Forelimb muscle (tissue), 1 donor: ENCODE results near the gene ZC3HAV1. TPM values are rescaled to one million over a fixed set of nuclear protein-coding genes. Genes with fewer than 3 reads are reported as not detected.
"Not testable (repeated sequence)": the region's sequence is repeated elsewhere in the genome, so short reads cannot be mapped to it uniquely, and the experiment has no call there.

ENCODE experiments used
- DNase-seq: peaks from one replicate; pipeline ENCODE4 v3.0.0-alpha.2; 2013; ENCODE audit warnings: low read depth
- polyA plus RNA-seq: library from polyadenylated mRNA; unstranded; fragments of 120-200 nt; gene quantifications from one replicate; pipeline ENCODE4 v1.2.1, GENCODE V29; 2013; ENCODE audit not compliant: insufficient read length

Gene ZC3HAV1
- polyA plus RNA-seq, 1 donor, result 9.7 TPM

DNA sequence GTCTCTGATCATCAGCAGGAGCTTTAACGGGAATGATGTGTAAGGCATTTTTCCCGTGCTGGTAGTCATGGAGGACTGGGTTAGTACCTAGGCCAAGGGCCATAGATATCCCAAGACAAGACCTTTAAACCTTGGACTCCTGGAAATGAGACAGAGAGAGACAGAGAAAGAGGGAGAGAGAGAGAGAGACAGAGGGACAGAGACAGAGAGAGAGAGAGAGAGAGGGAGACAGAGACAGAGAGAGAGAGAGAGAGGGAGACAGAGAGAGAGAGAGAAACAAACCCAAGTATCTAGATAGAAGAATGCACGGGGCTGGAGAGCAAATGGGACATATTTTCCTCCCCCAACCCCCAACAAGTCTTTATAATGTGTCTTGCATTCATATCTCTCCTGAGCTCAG, 22.3 kb downstream of the ZC3HAV1 start:
- no peak for DNase-seq

DNA sequence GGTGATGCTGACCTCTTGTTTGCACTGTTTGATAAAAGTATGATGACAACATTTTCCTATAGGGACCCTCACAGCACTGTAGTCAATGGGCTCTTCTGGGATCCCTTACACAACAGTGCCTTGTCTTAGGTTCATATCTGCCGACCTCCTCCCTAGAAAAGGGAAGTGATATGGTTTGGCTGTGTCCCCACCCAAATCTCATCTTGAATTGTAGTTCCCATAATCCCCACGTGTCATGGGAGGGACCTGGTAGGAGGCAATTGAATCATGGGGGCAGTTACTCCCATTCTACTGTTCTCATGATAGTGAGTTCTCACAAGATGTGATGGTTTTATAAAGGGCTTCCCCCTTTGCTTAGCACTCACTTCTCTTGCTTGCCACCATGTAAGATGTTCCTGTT, 23.1 kb downstream of the ZC3HAV1 start:
- no peak for DNase-seq

DNA sequence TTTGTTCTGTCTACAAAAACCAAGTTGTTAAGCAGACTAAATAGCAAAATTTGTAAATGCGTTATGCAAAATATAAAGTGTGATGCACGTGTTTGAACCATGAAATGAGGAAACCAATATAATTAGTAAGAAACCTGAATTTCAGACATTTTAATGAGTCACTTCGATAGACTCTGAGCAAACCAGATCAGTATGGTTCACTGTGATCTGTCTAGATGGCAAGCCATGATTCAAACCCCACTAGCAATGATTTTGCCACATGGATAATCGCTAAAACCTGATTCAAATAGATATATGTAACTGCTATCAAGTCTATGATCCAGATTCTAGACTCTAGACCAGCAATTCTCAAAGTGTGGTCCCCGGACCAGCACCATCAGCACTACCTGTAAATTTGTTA, 24.8 kb downstream of the ZC3HAV1 start:
- no peak for DNase-seq

GRCh38 chr7:139081584-139081983, 27.9 kb downstream of the ZC3HAV1 start:
- no peak for DNase-seq

- no peak for DNase-seq
Observed at GRCh38 chr7:139080905-139081304, 28.6 kb downstream of the ZC3HAV1 start.

- no peak for DNase-seq
Observed at GRCh38 chr7:139079861-139080260, 29.7 kb downstream of the ZC3HAV1 start.

DNA sequence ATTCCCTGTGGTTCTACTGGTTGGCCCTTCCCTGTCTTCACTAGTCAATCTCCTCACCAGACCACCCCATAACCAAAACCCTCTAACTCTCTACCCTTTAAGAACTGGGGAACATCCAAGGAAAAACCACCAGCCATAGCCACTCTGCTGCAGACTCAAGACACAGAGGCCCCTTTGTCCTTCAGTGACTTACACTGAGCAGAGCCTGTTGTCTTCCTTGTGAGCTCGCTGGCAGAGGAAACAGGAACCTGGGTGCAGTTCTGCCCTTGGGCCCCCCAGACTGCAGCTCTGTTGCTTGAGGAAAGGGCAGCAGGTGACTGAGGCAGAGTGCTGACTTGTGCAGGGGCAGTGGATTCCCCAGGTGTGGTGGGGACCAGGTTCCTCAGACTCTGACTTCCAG, 30.6 kb downstream of the ZC3HAV1 start:
- no peak for DNase-seq

- DNase-seq, result no peak
Observed at GRCh38 chr7:139078399-139078798, 31.1 kb downstream of the ZC3HAV1 start.

- DNase-seq, result not testable (repeated sequence)
Observed at GRCh38 chr7:139077706-139078105, 31.8 kb downstream of the ZC3HAV1 start.

DNA sequence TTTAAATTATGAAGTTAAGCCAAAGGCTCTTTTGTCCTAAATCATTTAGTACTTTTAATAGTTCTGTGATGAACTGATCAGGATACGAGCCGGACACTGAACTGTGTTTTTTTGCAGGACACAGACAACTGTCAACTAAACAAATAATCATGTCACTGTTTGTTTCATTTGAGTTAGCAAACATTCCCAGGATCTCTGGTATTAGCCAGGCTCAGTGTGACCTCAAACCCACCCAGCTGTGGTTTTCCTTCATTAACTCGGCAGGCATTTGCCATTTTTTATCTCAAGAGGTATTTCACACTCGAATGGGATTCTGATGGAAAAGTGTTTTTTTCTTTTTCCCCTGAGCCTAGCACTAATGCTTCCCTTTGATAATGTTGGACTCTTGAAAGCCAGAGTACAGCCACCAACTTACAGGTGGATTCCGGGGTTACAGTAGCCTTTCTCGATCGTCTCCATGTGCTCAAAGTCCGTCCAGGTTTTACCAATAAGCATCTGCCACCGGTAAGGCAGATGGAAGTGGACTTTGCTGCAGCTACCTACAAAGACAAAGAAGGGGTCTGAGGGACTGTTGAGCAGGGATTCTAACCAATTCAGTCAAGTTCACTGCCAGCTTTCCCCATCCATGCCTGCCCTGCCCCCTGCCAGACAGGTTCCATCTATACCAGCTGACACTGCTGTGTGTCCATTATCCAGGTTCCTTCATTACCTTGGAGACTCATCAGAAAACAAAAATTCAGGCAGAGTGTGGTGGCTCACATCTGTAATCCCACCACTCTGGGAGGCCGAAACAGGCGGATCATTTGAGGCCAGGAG, 33.4 kb downstream of the ZC3HAV1 start:
- DNase-seq, result no peak

DNA sequence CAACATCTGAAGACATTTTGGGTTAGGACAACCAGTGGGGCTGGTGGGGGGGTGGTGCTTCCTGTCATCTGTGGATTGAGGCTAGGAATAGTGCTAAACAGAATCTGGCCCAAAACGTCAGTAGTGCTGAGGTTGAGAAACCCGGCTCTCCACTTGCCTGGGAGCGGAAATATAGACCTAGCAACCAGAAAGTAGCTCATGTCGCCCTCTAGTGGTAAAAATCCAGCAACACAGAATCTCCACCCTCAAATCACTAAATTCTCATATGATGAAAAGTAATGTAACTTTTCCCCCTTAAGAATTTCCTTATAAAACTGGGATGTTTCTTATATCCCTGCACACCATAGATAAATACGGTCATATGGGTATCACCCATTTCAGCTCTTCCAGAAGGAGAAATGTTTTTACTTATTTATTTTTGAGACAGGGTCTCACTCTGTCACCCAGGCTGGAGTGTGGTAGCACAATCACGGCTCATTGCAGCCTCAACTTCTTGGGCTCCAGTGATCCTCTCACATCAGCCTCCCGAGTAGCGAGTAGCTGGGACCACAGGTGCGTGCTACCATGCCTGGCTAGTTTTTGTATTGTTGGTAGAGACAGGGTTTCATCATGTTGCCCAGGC, 34.4 kb downstream of the ZC3HAV1 start:
- DNase-seq, result peak; percentile 73

- no peak for DNase-seq
Observed at GRCh38 chr7:139072796-139073195, 36.7 kb downstream of the ZC3HAV1 start.

DNA sequence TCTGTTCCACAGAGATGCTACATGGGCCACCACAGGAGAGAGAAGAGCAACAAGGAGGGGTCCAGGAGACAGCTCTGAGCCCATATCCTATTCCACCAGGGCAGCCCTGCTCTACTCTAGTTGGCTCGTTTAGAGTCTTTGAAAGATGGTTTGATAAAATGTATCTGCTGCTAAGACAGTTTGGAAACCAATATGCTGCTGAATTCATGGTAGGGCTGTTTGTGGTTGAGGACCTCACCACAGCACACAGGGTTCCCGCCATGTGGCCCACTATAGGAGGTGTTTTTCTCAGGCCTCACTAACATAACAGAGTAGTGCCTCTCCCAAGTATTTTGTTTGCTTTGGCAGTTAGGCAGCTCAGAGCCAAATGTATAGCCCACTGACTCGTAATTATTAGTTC, 37.8 kb downstream of the ZC3HAV1 start:
- no peak for DNase-seq

DNA sequence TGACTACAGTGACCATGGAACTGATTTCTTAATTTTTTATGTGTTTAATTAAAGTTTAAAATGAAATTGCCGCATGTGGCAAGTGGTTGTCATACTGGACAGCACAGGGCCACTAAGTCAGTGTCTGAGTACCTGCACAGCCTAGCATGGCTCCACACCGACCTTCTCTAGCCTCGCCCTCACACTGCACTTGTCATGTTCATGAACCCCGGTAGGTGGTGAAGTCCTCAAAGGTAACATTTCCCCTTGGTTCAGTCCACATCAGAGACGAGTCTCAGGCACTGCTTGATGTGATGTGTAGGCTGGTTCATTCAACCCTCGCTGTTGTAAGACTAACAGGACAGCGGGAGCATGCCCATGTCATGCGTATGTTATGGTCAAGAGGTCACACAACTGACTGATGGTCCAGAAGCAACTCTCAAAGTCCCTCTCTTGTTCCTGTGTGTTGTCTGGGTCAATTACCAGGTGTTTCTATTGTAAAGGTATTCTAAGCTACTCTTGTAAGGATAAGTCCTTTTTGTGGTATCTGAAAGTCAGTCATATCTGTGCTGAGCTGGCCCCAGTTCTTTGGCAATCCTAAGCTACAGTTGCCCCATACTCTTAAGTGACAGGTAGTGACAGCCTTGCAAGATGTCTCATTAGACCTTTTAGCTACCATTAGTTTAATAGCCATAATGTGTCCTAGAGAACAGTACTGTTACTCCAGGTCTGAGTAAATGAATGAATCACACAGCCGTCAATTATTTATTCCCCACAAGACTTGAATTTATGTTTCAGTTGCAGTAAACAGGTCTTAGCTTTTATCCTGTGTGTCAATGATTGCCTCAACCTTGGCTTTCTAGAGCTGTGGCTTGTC, 40.7 kb downstream of the ZC3HAV1 start:
- DNase-seq, result no peak

- no peak for DNase-seq
Observed at GRCh38 chr7:139066315-139066714, 43.2 kb downstream of the ZC3HAV1 start.

DNA sequence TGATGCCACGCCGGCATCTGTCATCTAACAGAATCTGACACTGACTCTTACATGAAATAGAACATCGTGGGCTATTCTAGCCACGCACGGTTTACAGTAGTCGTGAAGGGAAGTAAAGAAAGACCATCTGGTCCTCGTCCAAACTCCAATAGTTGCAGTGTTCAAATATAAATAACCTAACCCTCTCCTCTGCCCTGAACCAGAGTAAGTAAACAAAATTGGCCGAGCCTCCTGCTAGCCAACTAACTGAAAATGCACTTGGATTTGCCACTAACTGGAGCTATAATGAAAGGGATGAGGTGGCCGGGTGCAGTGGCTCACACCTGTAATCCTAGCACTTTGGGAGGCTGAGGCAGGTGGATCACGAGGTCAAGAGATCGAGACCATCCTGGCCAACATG, 44.2 kb downstream of the ZC3HAV1 start:
- DNase-seq, result no peak

- DNase-seq, result no peak
Observed at GRCh38 chr7:139061416-139061815, 48.1 kb downstream of the ZC3HAV1 start.

DNA sequence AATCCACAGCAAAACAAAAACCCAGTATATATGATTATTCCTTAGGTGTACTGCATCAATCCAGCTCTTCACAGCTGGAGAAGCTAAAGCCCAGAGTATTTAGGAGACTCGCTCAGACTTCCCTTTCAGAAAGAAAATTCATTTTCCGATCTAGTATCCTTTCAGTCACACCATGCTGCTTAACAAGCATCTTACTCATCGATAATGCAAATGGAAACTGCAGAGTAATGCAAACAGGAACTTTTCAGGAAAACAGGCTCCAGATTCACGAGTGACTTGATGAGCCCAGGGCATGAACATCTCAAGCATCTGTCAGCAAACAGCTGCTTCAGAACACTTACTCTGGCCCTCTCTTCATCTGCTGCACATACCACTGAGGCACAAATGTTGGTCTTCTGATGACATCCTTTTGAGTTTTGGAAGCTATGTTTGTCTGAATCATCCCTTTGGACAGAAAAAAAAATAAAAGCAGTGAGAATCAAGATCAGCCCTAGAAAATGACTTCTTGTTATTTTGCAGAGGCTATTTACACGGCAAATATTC, 48.8 kb downstream of the ZC3HAV1 start:
- no peak for DNase-seq

GRCh38 chr7:139059905-139060304, 49.6 kb downstream of the ZC3HAV1 start:
- DNase-seq, result no peak

GRCh38 chr7:139058943-139059342, 50.6 kb downstream of the ZC3HAV1 start:
- peak; percentile 86 for DNase-seq

- DNase-seq, result no peak
Observed at GRCh38 chr7:139055674-139056073, 53.8 kb downstream of the ZC3HAV1 start.

- DNase-seq, result not testable (repeated sequence)
Observed at GRCh38 chr7:139054656-139055055, 54.9 kb downstream of the ZC3HAV1 start.
